ENCODE results near the gene NSMF.

GRCh38 chr9:137397675-137398423 is 61.3 kb downstream of the NSMF start:
- TF ChIP-seq EZH2 (IDR thresholded peaks at IDR 0.05; ENCODE audit: low read depth) (no peak), CTCF (conservative IDR thresholded peaks at IDR 0.05) (no peak)
